Activated naive CD4-positive, alpha-beta T cell treated with anti-CD3 and anti-CD28 coated beads, Interleukin-2, amount 10 ng/mL, durations not matched to agents 7 days and 5 days (primary cell): ENCODE data around the gene CBLN2.

Experiments used
- CTCF ChIA-PET: fragments of 350-600 bp; sonication (Branson Sonifier 250); formaldehyde crosslinking; loops from one replicate; lab custom pipeline; 2021; ENCODE audit warnings: antibody characterized with exemption; lab: Charles Lee
- DNase-seq: peaks from one replicate; pipeline ENCODE4 v3.0.0-alpha.2; 2020
- H3K27ac Mint-ChIP-seq: one replicate; pipeline ENCODE4 v1.8.0; 2021; ENCODE audit warnings: mild to moderate bottlenecking, moderate library complexity, mixed read lengths
- H3K27me3 Mint-ChIP-seq: one replicate; pipeline ENCODE4 v1.8.0; 2021; ENCODE audit warnings: mild to moderate bottlenecking, mixed read lengths
- H3K36me3 Mint-ChIP-seq: one replicate; pipeline ENCODE4 v1.8.0; 2021; ENCODE audit warnings: mixed read lengths
- H3K4me1 Mint-ChIP-seq: one replicate; pipeline ENCODE4 v1.8.0; 2021; ENCODE audit warnings: mixed read lengths
- H3K4me3 Mint-ChIP-seq: one replicate; pipeline ENCODE4 v1.8.0; 2021; ENCODE audit warnings: mild to moderate bottlenecking, moderate library complexity, mixed read lengths
- H3K9me3 Mint-ChIP-seq: one replicate; pipeline ENCODE4 v1.8.0; 2021; ENCODE audit warnings: mixed read lengths

Gene CBLN2

DNA sequence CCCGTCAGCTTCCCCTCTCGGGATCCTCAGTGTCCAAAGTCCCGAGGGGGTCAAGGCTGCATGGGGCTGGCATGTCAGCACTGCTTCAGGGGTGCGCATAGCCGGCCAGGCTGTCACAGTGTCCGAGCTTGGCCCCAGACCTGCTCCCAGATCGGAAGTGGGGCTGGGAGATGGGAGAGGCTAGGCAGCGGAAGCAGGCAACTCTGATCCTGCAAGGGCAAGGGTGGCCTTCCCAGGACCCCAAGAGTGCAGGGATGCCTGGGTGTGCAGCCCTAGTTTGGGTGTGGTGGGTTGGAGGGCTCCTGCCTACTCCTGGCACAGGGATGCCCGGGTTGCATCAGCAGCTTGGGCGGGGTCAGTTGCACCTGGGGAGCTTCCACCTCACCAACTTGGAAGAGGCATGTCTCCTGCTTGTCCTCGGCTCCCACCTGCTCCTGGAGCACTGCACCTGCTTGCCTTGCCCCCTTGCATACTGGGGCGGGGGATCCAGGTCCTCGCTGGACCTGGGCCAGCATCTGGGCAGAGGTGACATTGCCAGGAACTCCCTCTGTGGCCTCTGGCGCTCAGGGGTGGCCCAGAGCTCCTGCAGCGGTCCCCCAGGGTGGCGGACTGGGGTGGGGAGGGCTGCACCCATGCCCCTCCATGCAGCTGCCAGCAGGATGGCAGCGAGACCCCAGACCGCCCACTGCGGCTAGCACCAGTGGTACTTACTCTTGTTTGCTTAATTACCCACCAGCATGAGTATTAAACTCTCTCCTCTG is 41.3 kb downstream of the CBLN2 start:
- Mint-ChIP-seq H3K4me3 (no peak overlapping the region), H3K9me3 (no peaks in the 10 kb centered on the region), H3K4me1 (no peaks in the 10 kb centered on the region), H3K27me3 (no peaks in the 10 kb centered on the region), H3K36me3 (no peaks in the 10 kb centered on the region), H3K27ac (no peak overlapping the region)
- CTCF ChIA-PET, result no interaction called here
- DNase-seq, result no peak

DNA sequence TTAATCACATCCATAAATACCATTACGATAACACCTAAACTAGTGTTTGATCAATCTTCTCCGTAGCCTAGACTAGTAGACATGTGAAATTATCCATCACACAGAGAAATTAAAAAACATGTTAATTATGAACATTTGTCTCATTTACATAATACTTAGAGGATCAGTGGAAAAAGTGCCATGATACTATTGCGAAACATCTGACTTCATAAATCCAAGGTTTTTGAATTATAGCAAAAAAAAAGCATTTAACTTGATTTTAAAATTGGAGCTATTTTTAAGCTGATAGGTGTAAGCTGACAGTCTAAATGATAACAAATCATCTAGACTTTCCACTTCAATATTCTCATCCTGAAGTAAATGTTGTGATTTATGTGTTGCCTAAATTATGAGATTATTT is 51.6 kb downstream of the CBLN2 start:
- Mint-ChIP-seq H3K27ac (no peak overlapping the region), H3K4me1 (no peaks in the 10 kb centered on the region), H3K9me3 (no peaks in the 10 kb centered on the region), H3K36me3 (no peaks in the 10 kb centered on the region), H3K27me3 (no peaks in the 10 kb centered on the region), H3K4me3 (no peak overlapping the region)
- no peak for DNase-seq
- CTCF ChIA-PET, result interaction anchor here (0.6 kb wide), 1 partner anchor 1352 kb away, joined by 4 read pairs; no protein-coding TSS in a partner anchor
